Peyer's patch (tissue), 4 donors: ENCODE measurements around the gene JMY.

ENCODE experiments used
- POLR2A ChIP-seq, 2 donors: fragments of 450-650 bp; IDR thresholded peaks; one replicate each; pipeline ENCODE4 v1.5.1; 2017; ENCODE audit warnings: antibody characterized with exemption in 2 of 2, mild to moderate bottlenecking in 2 of 2, moderate library complexity in 2 of 2
- TF ChIP-seq, protein P1 (sequence below), 6 experiments: fragments of 450-650 bp in 4 of 6; fragments of 200-600 bp in 2 of 6; sonication (generic) in 1 of 6; IDR thresholded peaks; one replicate each; pipeline ENCODE4 v1.5.1; 2017 to 2019; ENCODE audit warnings: antibody characterized with exemption in 6 of 6, mild to moderate bottlenecking in 3 of 6, moderate library complexity in 1 of 6

DNA sequence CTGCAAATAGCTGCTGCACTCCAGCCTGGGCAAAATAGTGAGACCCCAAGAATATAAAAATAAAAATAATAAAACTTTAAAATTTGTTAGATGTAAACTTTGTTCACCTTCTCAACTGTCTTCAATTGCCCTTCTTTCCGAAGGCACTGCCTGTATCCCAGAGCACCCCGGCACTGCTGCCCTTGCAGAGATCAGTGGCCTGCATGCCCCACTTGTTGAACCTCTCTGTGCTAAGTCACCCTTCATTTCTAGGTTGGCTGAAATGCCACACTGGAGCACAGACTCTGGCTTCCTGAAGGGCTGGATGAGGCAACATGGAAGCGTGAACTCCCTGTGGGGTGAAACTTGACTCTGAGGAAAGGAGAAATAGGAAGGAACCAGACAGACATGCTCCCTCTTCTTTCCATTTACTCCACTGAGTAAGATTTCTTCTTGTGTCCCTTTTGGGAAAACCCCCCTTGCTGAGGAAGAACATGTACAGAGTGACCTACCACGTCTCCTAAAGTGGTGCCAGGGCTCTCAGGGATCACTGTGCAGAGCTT lies 8.4 kb upstream of the JMY start:
- TF ChIP-seq, protein P1, sequence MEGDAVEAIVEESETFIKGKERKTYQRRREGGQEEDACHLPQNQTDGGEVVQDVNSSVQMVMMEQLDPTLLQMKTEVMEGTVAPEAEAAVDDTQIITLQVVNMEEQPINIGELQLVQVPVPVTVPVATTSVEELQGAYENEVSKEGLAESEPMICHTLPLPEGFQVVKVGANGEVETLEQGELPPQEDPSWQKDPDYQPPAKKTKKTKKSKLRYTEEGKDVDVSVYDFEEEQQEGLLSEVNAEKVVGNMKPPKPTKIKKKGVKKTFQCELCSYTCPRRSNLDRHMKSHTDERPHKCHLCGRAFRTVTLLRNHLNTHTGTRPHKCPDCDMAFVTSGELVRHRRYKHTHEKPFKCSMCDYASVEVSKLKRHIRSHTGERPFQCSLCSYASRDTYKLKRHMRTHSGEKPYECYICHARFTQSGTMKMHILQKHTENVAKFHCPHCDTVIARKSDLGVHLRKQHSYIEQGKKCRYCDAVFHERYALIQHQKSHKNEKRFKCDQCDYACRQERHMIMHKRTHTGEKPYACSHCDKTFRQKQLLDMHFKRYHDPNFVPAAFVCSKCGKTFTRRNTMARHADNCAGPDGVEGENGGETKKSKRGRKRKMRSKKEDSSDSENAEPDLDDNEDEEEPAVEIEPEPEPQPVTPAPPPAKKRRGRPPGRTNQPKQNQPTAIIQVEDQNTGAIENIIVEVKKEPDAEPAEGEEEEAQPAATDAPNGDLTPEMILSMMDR (IDR thresholded peaks at IDR 0.05): no peak
- no peak for TF ChIP-seq POLR2A (IDR thresholded peaks at IDR 0.05)
